Body of pancreas (tissue), 4 donors: ENCODE measurements around the gene IL4R. TPM values are rescaled to one million over a fixed set of nuclear protein-coding genes. Genes with fewer than 3 reads are reported as not detected.

ENCODE experiments used
- ATAC-seq: fragments of 150-250 bp; one replicate; pipeline ENCODE4 v1.9.1; 2016
- DNase-seq, 4 donors: peaks; one replicate each; pipeline ENCODE4 v3.0.0-alpha.2; 2019
- H3K27ac ChIP-seq, 4 donors: fragments of 200-600 bp; sonication (generic); 1 replicate in 3 of 4; 2 replicates in 1 of 4; pipeline versions ENCODE4 v1.5.1 to v1.6.1; 2016 to 2019; ENCODE audit warnings: mild to moderate bottlenecking in 1 of 4, mixed read lengths in 1 of 4, moderate library complexity in 1 of 4
- H3K27me3 ChIP-seq, 2 donors: fragments of 200-600 bp; sonication (generic); one replicate each; pipeline ENCODE4 v1.6.0; 2016; ENCODE audit warnings: mild to moderate bottlenecking in 1 of 2
- H3K36me3 ChIP-seq, 2 donors: fragments of 200-600 bp; sonication (generic); replicated peaks in 1 of 2; 2 replicates each; pipeline ENCODE4 v1.5.1; 2016; ENCODE audit warnings: low read depth in 2 of 2; ENCODE audit not compliant: insufficient read depth in 1 of 2
- H3K4me1 ChIP-seq: fragments of 200-600 bp; sonication (generic); one replicate; pipeline ENCODE4 v1.6.0; 2016
- H3K4me3 ChIP-seq, 2 donors: fragments of 200-600 bp; sonication (generic); 1 replicate in 1 of 2; 2 replicates in 1 of 2; pipeline ENCODE4 v1.5.1; 2016 to 2019
- H3K9me3 ChIP-seq, 3 donors: fragments of 200-600 bp; sonication (generic); 1 replicate in 2 of 3; 2 replicates in 1 of 3; pipeline ENCODE4 v1.5.1; 2016
- CTCF ChIP-seq, 7 experiments: fragments of 450-650 bp in 4 of 7; fragments of 200-600 bp in 3 of 7; sonication (generic) in 3 of 7; IDR thresholded peaks; one replicate each; pipeline ENCODE4 v1.5.1; 2016 to 2019; ENCODE audit warnings: antibody characterized with exemption in 7 of 7
- POLR2A ChIP-seq, 3 donors: fragments of 450-650 bp; IDR thresholded peaks; one replicate each; pipeline ENCODE4 v1.6.1; 2016; ENCODE audit warnings: antibody characterized with exemption in 3 of 3, mild to moderate bottlenecking in 2 of 3
- WGBS, 2 donors: methylation state at CpG; one replicate each; pipeline ENCODE4 v1.1.5; 2017; 5-methylcytosine and 5-hydroxymethylcytosine counted together
- intact Hi-C: fragments of 100-400 bp; cut with DNase I; formaldehyde crosslinking; loops from one replicate; pipeline ENCODE4 v1.15.1; 2023
- total RNA-seq, 2 donors: library from RNA; depleted of rRNA; stranded (reverse); fragments of >200 nt; gene quantifications; one replicate each; pipeline ENCODE4 v1.1.0, GENCODE V29; 2016

The IL4R gene
- total RNA-seq, 2 donors from 2014 or later = 29.7 to 236 TPM

GRCh38 chr16:27319257-27319965 is 5.6 kb downstream of the IL4R start:
- Histone ChIP-seq H3K27ac (peak overlapping the region in 2 of 4 donors; percentile 49 to 55), H3K27me3 (no peaks in the 10 kb centered on the region), H3K4me1 (peaks cover 63% of the 10 kb centered on the region), H3K36me3 (no peaks in the 10 kb centered on the region), H3K9me3 (no peaks in the 10 kb centered on the region), H3K4me3 (no peak overlapping the region)
- no peak for DNase-seq
- intact Hi-C loops = loop anchor here (10.0 kb wide), 1 partner anchor 85 kb away; no protein-coding TSS in a partner anchor
- WGBS, 2 donors = 82 to 91% methylated on average over 13 of the region's 13 CpGs
- TF ChIP-seq CTCF (IDR thresholded peaks at IDR 0.05) (no peak), POLR2A (IDR thresholded peaks at IDR 0.05) (no peak)
- ATAC-seq = no peak

GRCh38 chr16:27320261-27321012 is 6.7 kb downstream of the IL4R start:
- DNase-seq = peak in 1 of 4 donors; percentile 3
- intact Hi-C loops = no loop called here
- WGBS, 2 donors = 70 to 84% methylated on average over 11 to 12 of the region's 12 CpGs
- no peak overlapping the region for H3K27ac ChIP-seq
- no peaks in the 10 kb centered on the region for H3K36me3 ChIP-seq
- H3K9me3 ChIP-seq = no peaks in the 10 kb centered on the region
- no peak for TF ChIP-seq CTCF (IDR thresholded peaks at IDR 0.05)
- peaks cover 61% of the 10 kb centered on the region for H3K4me1 ChIP-seq
- H3K4me3 ChIP-seq = no peak overlapping the region
- ATAC-seq = no peak
- no peaks in the 10 kb centered on the region for H3K27me3 ChIP-seq

DNA sequence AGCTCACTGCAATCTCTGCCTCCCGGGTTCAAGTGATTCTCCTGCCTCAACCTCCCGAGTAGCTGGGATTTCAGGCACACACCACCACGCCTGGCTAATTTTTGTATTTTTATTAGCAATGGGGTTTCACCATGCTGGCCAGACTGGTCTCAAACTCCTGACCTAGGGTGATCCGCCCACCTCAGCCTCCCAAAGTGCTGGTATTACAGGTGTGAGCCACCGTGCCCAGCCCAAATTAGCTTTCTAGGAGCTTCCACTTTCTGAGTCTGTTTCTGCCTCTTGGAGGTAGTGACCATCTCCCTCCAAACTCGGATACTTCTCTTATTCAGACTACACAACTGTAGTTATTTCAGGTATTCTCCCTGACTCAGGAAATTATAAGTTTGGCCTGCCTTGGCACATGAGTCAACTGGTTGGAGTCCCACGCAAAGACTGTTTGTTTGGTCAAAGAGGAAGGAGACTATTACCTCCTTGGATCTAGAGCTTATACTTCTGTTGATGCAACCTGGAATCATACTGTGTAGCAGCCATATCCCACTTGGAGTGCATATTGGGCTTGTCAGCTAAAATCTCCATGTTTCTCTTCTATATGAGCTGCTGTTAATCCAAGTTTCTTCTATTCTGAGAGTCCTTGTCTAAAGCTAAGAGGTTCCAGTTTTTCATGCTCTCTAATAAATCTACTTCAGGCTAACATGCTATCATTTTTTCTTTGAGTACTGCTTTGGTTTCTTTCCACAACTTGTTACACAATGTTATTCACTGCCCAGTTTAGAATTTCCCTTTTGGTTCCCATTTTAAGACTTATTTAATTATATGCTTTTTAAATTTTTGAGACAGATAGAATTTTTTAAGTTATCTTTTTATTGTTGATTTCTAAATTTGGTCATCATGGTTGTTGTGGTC is 7.5 kb downstream of the IL4R start:
- DNase-seq = peak in 1 of 4 donors; percentile 1
- Histone ChIP-seq H3K27me3 (no peaks in the 10 kb centered on the region), H3K4me3 (no peak overlapping the region), H3K36me3 (no peaks in the 10 kb centered on the region), H3K4me1 (peaks cover 60% of the 10 kb centered on the region), H3K27ac (peak overlapping the region in 1 of 4 donors; percentile 31), H3K9me3 (no peaks in the 10 kb centered on the region)
- WGBS, 2 donors = 91 to 95% methylated on average over 6 to 7 of the region's 7 CpGs
- intact Hi-C loops = no loop called here
- no peak for ATAC-seq
- TF ChIP-seq POLR2A (IDR thresholded peaks at IDR 0.05) = no peak
- no peak for TF ChIP-seq CTCF (IDR thresholded peaks at IDR 0.05)

- ATAC-seq = peak; percentile 63
- intact Hi-C loops = no loop called here
- no peaks in the 10 kb centered on the region for H3K9me3 ChIP-seq
- DNase-seq = peak; percentile 54 to 80 (median 66)
- 60 to 63% methylated on average over 9 of the region's 9 CpGs for WGBS, 2 donors
- H3K4me3 ChIP-seq = no peak overlapping the region
- no peaks in the 10 kb centered on the region for H3K27me3 ChIP-seq
- no peaks in the 10 kb centered on the region for H3K36me3 ChIP-seq
- TF ChIP-seq CTCF (IDR thresholded peaks at IDR 0.05) (no peak), POLR2A (IDR thresholded peaks at IDR 0.05) (no peak)
- peak overlapping the region; percentile 20 to 91 (median 71) for H3K27ac ChIP-seq
- peaks cover 70% of the 10 kb centered on the region for H3K4me1 ChIP-seq
These were observed 9.3 kb downstream of the IL4R start for GRCh38 chr16:27322858-27323780.
